Measurements from ENCODE around the gene TNIK.
A peak's percentile ranks its signal among the peaks of the same experiment; 100 is the strongest.

DNA sequence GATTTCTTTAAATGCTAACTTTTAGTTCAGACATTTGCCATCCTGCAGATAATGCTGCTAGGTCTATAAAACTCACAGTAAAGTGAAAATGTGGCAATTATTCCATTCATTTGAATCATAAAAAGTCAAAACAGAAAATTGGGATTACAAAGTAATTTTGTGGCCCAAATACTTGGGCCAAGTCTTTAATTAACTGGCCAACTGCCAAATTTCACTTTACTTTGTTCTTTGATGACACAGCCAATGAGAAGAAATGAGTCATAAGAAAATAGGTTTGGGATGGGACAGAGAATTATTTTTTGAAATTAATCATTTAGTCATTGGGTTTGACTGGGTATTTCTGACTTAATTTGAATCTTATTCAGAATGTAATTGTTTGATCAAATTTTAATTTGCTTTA is 343.8 kb downstream of the TNIK start:
- TF ChIP-seq, protein P1, sequence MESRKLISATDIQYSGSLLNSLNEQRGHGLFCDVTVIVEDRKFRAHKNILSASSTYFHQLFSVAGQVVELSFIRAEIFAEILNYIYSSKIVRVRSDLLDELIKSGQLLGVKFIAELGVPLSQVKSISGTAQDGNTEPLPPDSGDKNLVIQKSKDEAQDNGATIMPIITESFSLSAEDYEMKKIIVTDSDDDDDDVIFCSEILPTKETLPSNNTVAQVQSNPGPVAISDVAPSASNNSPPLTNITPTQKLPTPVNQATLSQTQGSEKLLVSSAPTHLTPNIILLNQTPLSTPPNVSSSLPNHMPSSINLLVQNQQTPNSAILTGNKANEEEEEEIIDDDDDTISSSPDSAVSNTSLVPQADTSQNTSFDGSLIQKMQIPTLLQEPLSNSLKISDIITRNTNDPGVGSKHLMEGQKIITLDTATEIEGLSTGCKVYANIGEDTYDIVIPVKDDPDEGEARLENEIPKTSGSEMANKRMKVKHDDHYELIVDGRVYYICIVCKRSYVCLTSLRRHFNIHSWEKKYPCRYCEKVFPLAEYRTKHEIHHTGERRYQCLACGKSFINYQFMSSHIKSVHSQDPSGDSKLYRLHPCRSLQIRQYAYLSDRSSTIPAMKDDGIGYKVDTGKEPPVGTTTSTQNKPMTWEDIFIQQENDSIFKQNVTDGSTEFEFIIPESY (IDR thresholded peaks at IDR 0.05; ENCODE audit: borderline replicate concordance, low read depth) = no peak
- TF ChIP-seq, protein P2, sequence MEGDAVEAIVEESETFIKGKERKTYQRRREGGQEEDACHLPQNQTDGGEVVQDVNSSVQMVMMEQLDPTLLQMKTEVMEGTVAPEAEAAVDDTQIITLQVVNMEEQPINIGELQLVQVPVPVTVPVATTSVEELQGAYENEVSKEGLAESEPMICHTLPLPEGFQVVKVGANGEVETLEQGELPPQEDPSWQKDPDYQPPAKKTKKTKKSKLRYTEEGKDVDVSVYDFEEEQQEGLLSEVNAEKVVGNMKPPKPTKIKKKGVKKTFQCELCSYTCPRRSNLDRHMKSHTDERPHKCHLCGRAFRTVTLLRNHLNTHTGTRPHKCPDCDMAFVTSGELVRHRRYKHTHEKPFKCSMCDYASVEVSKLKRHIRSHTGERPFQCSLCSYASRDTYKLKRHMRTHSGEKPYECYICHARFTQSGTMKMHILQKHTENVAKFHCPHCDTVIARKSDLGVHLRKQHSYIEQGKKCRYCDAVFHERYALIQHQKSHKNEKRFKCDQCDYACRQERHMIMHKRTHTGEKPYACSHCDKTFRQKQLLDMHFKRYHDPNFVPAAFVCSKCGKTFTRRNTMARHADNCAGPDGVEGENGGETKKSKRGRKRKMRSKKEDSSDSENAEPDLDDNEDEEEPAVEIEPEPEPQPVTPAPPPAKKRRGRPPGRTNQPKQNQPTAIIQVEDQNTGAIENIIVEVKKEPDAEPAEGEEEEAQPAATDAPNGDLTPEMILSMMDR (IDR thresholded peaks at IDR 0.05) = no peak
- TF ChIP-seq NFIC (IDR thresholded peaks at IDR 0.05; ENCODE audit: borderline replicate concordance) (peak; percentile 87), POLR2AphosphoS5 (IDR thresholded peaks at IDR 0.05; ENCODE audit: low read depth, low read length) (no peak), EP300 (IDR thresholded peaks at IDR 0.05; ENCODE audit: borderline replicate concordance in 1 of 2, low read depth in 1 of 2, low read length in 1 of 2) (peak in 1 of 2 experiments; percentile 34; a peak in 1 of 4 replicates), EZH2phosphoT487 (IDR thresholded peaks at IDR 0.05; ENCODE audit: borderline replicate concordance, low read depth) (no peak), RFX5 (IDR thresholded peaks at IDR 0.05; ENCODE audit: low read length) (no peak), NRF1 (IDR thresholded peaks at IDR 0.05; ENCODE audit: low read depth, low read length) (no peak), SMC3 (IDR thresholded peaks at IDR 0.05; ENCODE audit: low read depth, low read length) (no peak), RAD21 (IDR thresholded peaks at IDR 0.05; ENCODE audit: low read length) (no peak)
- TF ChIP-seq, protein P3, sequence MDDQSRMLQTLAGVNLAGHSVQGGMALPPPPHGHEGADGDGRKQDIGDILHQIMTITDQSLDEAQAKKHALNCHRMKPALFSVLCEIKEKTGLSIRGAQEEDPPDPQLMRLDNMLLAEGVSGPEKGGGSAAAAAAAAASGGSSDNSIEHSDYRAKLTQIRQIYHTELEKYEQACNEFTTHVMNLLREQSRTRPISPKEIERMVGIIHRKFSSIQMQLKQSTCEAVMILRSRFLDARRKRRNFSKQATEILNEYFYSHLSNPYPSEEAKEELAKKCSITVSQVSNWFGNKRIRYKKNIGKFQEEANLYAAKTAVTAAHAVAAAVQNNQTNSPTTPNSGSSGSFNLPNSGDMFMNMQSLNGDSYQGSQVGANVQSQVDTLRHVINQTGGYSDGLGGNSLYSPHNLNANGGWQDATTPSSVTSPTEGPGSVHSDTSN (IDR thresholded peaks at IDR 0.05) = peak; percentile 32
- TF ChIP-seq, protein P4, sequence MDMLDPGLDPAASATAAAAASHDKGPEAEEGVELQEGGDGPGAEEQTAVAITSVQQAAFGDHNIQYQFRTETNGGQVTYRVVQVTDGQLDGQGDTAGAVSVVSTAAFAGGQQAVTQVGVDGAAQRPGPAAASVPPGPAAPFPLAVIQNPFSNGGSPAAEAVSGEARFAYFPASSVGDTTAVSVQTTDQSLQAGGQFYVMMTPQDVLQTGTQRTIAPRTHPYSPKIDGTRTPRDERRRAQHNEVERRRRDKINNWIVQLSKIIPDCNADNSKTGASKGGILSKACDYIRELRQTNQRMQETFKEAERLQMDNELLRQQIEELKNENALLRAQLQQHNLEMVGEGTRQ (IDR thresholded peaks at IDR 0.05; ENCODE audit: borderline replicate concordance, low read depth, low read length) = no peak
